CD4-positive, alpha-beta T cell treated with Interleukin-17A for 4 hours (primary cell): ENCODE data around the gene ADI1.

Source experiments
- DNase-seq: peaks from one replicate; pipeline ENCODE4 v3.0.0-alpha.2; 2020; ENCODE audit warnings: mixed read lengths

Gene ADI1, protein sequence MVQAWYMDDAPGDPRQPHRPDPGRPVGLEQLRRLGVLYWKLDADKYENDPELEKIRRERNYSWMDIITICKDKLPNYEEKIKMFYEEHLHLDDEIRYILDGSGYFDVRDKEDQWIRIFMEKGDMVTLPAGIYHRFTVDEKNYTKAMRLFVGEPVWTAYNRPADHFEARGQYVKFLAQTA

DNA sequence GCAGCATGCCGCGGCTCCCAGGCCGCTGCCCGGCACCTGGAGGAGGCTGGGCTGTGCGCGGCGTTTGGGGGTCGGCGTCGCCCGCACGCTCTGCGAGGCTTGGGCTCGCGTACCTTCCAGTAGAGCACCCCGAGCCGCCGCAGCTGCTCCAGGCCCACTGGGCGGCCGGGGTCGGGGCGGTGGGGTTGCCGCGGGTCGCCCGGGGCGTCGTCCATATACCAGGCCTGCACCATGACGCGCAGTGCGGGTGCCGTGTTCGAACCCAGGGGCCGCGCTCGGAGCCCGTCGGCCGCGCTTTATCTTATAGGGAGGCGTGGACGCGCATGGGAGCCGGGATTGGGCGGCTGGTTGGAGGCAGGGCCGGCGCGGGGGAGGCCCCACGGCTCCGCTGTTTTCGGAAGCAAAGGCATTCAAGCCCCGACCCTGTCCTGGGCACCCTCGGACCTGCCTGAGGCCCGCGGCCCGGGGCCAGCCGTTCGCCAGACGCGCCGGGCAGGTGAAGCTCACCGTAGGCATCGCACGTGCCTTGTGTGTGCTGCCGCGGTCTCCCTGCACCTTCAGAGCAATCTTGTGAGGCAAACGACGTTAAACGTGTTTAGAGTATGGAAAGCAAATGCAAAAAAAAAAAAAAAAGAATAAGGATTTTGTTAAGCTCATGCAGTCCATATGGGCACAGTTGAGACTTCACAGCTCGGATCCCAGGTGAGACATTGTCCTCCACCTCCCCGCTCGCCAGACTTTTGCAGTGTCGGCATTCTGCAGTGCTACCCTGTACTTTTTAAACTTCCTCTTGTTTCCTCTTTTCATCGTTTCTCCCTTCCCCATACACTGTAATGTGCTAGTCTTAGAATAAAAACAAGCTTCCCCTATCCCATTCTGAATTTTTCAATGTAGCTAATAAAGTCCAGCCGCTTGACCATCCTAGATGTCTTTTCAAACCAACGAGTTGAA is at the start of gene ADI1:
Gene ADI1 (minus strand): TSS at position 277 of the 951 bp plus-strand sequence. CDS start 44 bp downstream, at position 233.
- DNase-seq = peak; percentile 80

DNA sequence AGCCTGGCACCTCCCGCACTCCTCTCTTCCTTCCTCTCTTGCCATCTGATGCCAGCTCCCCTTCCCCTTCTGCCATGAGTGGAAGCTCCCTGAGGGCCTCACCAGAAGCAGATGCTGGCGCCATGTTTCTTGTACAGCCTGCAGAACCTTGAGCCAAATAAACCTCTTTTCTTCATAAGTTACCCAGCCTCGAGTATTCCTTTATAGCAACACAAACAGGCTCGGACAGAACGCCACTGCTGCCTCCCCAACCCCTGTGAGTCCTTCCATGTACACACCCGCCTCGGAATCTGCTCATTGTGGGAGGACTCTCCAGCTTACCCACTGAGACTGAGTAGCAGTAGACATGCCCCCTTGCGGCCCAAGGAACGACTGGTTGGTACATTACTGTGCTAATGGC is 47.5 kb upstream of the ADI1 start:
- no peak for DNase-seq

DNA sequence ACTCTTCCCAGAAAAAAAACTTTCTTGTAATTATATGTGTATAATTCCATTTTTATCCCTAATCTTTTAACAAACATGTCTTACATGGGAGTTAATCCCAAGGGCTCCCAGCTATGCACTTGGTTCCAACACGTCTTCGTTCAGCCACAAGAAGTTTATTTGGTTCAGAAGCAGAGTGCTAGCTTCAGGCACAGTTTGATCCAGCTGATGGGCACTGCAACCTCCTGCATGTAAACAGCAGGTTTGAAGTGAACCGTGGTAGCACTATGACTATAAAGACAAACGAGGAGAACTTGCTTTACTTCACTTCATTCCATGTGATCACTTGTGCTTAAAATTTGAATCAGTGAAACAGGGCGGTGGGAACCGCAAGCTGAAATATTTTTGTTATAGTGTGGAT is 45.8 kb upstream of the ADI1 start:
- no peak for DNase-seq

GRCh38 chr2:3563521-3563976 is 44.2 kb upstream of the ADI1 start:
- DNase-seq = no peak

GRCh38 chr2:3558205-3559014 is 39.1 kb upstream of the ADI1 start, which contains the start of gene RNASEH1:
RNASEH1 (minus strand) TSS chr2:3558333; CDS start chr2:3558260, 73 bp downstream.
- DNase-seq = peak; percentile 98

- DNase-seq = no peak
Measured at GRCh38 chr2:3557639-3558204, 38.4 kb upstream of the ADI1 start.

DNA sequence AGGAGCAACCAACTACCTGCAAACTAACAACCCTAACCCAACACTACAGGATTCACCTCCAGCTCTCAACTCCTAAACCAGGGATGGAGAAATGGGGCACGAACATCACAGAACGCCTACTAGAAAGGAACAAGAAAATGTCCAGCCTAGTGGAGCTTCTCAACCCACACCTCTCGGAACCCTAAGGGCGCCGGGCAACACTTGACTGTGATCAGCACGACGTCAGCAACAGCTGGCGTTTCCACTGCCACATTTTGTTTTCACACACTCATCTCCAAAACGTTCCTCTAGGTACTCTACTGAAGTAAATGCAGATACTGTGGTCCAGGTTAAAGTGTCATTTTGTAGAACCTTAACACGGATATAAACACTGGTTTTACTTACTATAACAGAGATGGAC is 34.6 kb upstream of the ADI1 start:
- DNase-seq = no peak

DNA sequence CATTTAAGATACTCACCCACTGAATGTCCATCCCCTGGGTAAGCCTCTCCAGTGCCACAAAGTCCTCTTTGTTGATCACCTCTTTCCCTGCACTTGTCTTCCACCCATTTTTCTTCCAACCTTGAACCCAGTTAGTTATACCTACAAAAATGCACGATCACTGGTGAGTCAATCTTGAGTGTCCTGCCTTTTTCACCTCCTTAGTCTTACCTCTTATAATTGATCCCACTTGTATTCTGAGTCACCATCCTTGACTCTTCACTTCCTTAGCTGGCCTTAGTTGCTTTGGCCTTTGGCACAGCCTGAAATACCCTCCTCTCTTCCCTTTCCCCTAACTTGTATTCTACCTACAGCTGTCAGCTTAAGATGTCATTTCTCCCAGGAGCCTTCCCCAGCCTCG is 28.6 kb upstream of the ADI1 start:
- no peak for DNase-seq

- DNase-seq = no peak
Measured at GRCh38 chr2:3545788-3546478, 26.6 kb upstream of the ADI1 start.

DNA sequence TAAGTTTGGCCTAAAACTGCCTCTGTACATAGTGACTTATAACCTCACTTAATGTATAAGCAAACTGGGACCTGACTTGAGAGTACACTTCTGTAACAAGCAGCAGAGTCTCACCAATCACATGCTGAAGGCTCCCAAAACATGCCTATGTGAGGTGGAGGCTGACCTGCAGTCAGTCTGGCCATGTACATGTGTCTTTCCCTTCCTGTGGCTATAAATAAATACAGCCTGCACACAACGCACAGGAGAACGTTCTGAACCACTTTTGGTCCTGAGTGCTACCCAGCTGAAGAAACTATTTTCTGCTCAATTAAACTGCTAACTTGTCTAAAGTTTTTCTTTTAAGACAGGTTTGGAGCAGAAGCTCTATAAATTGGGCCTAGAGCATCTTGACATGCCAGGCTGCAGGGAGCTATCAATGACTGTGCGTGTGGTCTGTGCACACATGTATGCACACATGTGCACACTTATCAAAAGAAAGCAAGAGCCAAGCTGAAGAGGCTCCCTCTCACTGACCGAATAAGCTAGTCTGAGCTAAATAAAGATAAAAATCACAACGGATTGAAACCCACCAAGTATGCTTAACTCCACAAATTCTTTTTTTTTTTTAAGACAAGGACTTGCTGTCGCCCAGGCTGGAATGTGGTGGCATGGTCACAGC is 23.8 kb upstream of the ADI1 start:
- no peak for DNase-seq

GRCh38 chr2:3542107-3542506 is 22.8 kb upstream of the ADI1 start:
- no peak for DNase-seq

DNA sequence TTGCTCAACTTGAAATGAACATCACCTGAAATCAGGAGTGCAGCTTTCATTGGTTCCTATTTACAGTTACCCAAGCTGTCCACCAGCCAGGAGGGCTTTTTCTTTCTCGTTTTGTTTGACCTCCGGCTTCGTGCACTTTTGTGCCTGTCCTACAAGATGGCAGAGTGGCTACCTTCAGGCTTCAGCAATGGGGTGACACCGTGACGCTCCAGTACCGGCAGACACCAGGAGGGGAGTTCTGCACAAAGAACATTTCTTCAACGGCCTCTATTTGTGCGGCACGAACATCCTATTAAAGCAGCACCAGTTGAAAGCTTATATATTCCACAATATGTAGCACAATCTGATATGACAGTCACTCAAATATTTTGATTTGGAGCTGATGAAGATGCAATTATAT is 20.5 kb upstream of the ADI1 start:
- DNase-seq = no peak

DNA sequence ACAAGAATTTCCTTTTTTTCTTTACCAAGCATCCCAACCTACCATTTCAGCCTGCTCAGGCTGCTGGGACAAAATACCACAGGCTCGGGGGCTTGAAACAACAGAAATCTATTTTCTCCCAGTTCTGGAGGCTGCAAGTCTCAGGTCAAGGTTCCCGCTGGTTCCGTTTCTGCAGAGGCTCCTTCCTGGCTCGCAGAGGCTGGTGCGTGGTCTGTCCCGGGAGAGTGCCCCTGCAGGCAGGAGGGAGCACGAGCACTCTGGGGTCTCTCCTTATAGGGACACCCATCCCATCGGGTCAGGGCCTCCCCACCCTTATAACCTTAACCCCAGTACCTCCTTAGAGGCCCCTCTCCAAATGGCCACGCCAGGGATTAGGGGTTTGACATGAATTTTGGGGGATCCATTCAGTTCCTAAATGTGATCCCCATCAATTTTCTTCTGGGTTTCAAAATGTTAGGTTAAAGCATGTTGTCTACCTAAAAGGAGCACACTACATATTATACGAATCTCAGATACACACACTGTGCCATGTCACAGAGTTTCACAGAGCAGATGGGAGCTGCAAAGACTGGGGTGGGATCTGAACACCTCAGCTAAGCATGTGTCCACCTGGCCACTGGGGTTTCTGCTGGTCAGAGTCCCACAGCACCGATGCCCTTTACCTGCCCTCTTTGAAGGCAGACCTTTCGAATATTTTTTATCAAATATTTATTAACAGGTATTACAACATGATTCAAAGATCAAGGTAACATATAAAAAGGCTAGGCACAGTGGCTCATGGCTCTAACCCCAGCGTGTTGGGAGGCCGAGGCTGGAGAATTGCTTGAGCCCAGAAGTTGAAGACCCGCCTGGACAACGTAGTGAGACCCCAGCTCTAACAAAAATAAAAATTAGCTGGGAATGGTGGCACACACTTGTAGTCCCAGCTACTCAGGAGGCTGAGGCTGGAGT is 17.6 kb upstream of the ADI1 start:
- DNase-seq = peak; percentile 27

- DNase-seq = no peak
Measured at GRCh38 chr2:3535794-3536681, 16.7 kb upstream of the ADI1 start.

DNA sequence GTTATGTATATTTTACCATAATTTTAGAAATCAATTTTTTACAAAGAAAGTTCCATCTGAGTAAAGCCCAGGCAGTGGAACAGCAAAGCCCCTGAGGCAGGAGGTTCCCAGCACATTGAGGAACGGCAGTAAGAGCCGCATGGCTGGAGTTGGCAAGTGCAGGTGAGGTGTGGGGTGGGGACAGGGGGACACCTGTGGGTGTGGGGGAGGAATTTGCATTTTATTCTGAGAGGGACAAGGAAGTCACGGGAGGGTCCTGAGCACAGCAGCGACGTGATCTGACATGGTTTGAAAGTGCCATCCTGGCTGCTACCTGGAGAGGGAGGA is 16.1 kb upstream of the ADI1 start:
- no peak for DNase-seq

- no peak for DNase-seq
Measured at GRCh38 chr2:3534251-3534814, 15.0 kb upstream of the ADI1 start.

DNA sequence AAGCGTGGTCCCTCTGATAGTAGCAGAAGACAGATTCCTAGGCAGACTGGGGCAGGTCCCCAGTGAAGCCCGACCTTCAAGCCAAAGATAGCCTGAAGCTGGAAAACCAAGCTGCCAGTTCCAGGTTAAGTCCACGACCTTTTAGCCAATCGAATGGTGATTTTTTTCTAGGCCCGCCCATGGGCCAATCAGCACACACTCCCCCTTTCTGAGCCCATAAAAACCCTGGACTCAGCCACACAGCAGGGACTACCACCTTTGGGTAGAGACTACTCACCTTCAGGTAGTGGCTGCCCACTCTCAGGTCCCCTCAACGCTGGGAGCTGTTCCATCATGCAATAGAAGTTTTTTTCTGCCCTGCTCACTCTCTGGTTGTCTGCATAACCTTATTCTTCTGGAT is 14.5 kb upstream of the ADI1 start:
- no peak for DNase-seq

GRCh38 chr2:3532941-3533340 is 13.6 kb upstream of the ADI1 start:
- no peak for DNase-seq
